ENCODE measurements around the gene PERM1.

PERM1 gene

GRCh38 chr1:954927-955326, 27.0 kb downstream of the PERM1 start:
- H3K4me3 ChIP-seq (ENCODE audit: low read depth, low read length) = no peak overlapping the region
- no peak for TF ChIP-seq CTCF (IDR thresholded peaks at IDR 0.05; ENCODE audit: borderline replicate concordance, insufficient read depth, low read depth, low read length)

GRCh38 chr1:953524-954320, 28.2 kb downstream of the PERM1 start:
- H3K4me3 ChIP-seq (ENCODE audit: low read depth, low read length) = no peak overlapping the region
- no peak for TF ChIP-seq CTCF (IDR thresholded peaks at IDR 0.05; ENCODE audit: borderline replicate concordance, insufficient read depth, low read depth, low read length)

GRCh38 chr1:952603-953002, 29.3 kb downstream of the PERM1 start:
- no peak for TF ChIP-seq CTCF (IDR thresholded peaks at IDR 0.05; ENCODE audit: borderline replicate concordance, insufficient read depth, low read depth, low read length)
- H3K4me3 ChIP-seq (ENCODE audit: low read depth, low read length) = no peak overlapping the region

DNA sequence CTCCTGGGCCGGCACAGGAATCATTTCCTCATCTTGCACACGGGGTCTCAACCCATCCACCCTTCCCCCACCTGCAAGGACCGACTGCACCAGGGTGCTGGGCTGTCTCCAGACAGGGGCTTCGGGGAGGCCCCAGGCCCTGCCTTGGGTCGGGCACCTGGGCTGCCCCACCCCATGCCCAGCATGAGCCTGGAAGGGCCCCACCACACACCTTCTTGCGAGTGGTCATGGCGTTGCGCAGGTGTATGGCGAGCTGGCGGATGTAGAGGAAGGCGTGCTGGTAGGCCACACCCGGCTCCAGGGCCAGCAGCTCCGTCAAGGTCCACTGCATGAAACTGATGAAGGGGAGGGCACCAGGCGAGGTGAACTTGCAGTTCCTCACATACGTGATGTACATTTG, 29.7 kb downstream of the PERM1 start:
- H3K4me3 ChIP-seq (ENCODE audit: low read depth, low read length) = no peak overlapping the region
- TF ChIP-seq CTCF (IDR thresholded peaks at IDR 0.05; ENCODE audit: borderline replicate concordance, insufficient read depth, low read depth, low read length) = no peak

GRCh38 chr1:951364-951763, 30.5 kb downstream of the PERM1 start:
- TF ChIP-seq CTCF (IDR thresholded peaks at IDR 0.05; ENCODE audit: borderline replicate concordance, insufficient read depth, low read depth, low read length) = peak; percentile 28; the same call in 1 of the 2 replicates

GRCh38 chr1:950881-951280, 31.0 kb downstream of the PERM1 start:
- no peak for TF ChIP-seq CTCF (IDR thresholded peaks at IDR 0.05; ENCODE audit: borderline replicate concordance, insufficient read depth, low read depth, low read length)

More at GRCh38 chr1:951364-951763, 30.5 kb downstream of the PERM1 start:
- no peak overlapping the region for H3K4me3 ChIP-seq (ENCODE audit: low read depth, low read length)

GRCh38 chr1:950268-950667, 31.6 kb downstream of the PERM1 start:
- H3K4me3 ChIP-seq (ENCODE audit: low read depth, low read length) = no peak overlapping the region
- no peak for TF ChIP-seq CTCF (IDR thresholded peaks at IDR 0.05; ENCODE audit: borderline replicate concordance, insufficient read depth, low read depth, low read length)

More at GRCh38 chr1:950881-951280, 31.0 kb downstream of the PERM1 start:
- H3K4me3 ChIP-seq (ENCODE audit: low read depth, low read length) = no peak overlapping the region
